Fibroblast of mammary gland (primary cell): Measurements from ENCODE around the gene COL21A1.

ENCODE experiments used
- DNase-seq: peaks from one replicate; pipeline ENCODE4 v3.0.0-alpha.2; 2010; ENCODE audit warnings: low read depth
- H3K4me3 ChIP-seq: 2 replicates; pipeline ENCODE4 v1.5.1; 2011; ENCODE audit warnings: low read depth, mild to moderate bottlenecking, low read length, moderate library complexity; ENCODE audit not compliant: control insufficient read depth
- TF ChIP-seq, protein P1 (sequence below): conservative IDR thresholded peaks from 2 replicates; pipeline ENCODE4 v1.5.1; 2011; ENCODE audit warnings: low read depth, low read length, inconsistent platforms; ENCODE audit not compliant: control insufficient read depth, insufficient read depth

Gene COL21A1

DNA sequence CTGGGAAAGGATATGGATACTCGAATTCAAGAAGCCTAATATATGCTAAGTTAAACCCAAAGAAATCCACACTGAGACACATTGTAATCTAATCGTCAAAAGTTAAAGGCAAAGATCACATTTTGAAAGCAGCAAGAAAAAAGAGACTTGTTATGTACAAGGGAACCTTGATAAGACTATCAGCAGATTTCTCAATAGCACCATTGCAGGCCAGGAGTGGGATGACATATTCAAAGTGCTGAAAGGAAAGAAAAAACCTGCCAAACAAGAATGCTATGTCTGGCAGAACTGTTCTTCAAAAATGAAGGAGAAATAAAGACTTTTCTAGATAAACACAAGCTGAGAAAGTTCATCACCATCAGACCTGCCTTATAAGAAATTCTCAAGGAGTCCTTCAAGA is 75.2 kb downstream of the COL21A1 start:
- H3K4me3 ChIP-seq = no peak overlapping the region
- TF ChIP-seq, protein P1, sequence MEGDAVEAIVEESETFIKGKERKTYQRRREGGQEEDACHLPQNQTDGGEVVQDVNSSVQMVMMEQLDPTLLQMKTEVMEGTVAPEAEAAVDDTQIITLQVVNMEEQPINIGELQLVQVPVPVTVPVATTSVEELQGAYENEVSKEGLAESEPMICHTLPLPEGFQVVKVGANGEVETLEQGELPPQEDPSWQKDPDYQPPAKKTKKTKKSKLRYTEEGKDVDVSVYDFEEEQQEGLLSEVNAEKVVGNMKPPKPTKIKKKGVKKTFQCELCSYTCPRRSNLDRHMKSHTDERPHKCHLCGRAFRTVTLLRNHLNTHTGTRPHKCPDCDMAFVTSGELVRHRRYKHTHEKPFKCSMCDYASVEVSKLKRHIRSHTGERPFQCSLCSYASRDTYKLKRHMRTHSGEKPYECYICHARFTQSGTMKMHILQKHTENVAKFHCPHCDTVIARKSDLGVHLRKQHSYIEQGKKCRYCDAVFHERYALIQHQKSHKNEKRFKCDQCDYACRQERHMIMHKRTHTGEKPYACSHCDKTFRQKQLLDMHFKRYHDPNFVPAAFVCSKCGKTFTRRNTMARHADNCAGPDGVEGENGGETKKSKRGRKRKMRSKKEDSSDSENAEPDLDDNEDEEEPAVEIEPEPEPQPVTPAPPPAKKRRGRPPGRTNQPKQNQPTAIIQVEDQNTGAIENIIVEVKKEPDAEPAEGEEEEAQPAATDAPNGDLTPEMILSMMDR = no peak
- DNase-seq = no peak

DNA sequence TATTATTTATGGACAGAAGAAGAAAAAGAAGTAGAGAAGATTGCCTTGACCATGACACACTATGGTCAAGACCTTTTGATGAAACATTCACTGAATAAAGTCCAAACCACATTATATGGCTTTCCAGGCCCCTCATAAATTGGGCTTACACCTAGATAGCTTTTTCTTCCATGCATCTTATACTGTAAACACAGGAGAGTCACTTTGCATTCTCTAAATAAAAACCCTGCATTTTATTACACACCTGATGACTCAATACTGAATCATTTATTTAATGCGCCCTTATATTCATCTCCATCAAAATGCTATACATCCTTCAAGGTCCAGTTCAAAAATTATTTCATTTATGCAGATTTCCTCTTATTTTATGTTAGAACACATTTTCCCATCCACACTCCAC is 78.0 kb downstream of the COL21A1 start:
- TF ChIP-seq, protein P1 = no peak
- DNase-seq = no peak
- no peak overlapping the region for H3K4me3 ChIP-seq

DNA sequence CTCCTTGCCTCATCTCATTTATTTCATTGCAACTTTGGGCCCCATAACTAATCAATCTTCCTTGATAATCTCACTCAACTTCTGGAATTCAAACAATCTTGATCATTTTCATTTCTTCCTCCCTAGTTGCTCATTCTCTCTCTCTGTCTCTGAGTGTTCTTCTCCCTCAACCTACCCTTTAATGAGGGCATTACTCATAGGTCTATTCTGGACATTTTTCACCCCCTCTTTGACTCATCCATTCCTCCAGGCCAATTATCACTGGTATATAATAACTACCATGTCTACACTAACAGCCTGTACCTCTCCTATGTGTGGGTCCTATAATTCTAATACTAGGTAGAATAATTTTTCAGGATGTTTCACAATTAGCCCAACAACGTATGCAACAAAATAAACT is 78.8 kb downstream of the COL21A1 start:
- H3K4me3 ChIP-seq = no peak overlapping the region
- DNase-seq = peak; percentile 35
- TF ChIP-seq, protein P1 = no peak

DNA sequence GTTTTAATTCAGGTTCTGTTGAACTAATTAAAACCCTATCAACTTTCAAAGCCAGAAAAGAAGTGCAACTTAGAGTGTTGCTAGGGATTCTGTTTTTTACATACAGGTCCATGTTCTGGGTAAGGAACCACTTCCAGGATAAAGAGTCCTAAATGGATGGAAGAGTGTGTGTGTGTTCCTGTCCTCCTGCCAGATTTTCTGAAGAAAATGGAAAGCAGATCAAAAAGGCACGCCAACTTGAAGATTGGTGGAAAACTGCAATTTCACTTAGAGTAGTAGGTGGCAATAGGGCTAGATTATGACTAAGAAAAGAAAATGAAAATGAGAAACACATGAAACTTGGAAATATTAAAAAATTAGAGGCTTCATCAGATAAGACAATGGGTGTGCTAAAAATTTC is 85.3 kb downstream of the COL21A1 start:
- DNase-seq = no peak
- TF ChIP-seq, protein P1 = no peak

DNA sequence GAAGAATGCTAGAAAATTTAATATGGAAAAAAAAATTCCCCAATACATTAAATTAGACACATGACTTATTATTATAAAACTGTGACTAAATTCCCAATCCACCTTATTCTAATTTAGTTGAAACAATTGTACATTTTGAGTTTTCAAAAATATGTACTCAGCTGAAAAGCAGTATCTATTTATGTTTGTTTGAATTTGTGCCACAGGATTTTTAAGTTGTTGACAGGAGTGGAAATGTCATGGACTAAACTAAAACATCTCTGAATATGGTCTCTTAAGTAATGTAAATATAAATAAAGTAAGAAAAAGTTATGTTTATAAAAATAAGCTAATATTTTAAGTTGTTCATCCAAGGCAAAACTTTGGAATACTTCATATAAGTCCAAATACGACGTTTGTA is 86.9 kb downstream of the COL21A1 start:
- H3K4me3 ChIP-seq = no peak overlapping the region
- no peak for DNase-seq
- TF ChIP-seq, protein P1 = no peak

More for the DNA sequence above, 85.3 kb downstream of the COL21A1 start:
- no peak overlapping the region for H3K4me3 ChIP-seq

DNA sequence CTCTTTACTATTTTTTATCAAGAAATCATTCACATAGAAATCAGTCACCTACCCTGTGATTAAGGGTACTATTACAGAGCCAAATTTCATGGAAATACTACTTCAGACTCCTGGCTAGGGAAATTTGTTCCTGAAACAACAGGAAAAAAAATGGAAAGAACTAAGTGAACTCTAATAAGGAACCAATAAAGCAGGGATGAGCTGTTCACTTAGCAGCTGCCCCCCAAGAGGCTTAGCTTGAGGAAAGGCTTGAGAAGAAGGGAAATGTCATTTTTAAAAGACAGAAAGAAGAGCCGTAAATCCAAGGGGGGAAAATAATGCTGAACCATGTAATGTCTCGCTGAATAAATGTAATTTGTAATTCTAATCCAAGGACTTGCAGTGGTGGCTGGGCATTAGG is 88.8 kb downstream of the COL21A1 start:
- no peak overlapping the region for H3K4me3 ChIP-seq
- no peak for DNase-seq
- TF ChIP-seq, protein P1 = no peak

DNA sequence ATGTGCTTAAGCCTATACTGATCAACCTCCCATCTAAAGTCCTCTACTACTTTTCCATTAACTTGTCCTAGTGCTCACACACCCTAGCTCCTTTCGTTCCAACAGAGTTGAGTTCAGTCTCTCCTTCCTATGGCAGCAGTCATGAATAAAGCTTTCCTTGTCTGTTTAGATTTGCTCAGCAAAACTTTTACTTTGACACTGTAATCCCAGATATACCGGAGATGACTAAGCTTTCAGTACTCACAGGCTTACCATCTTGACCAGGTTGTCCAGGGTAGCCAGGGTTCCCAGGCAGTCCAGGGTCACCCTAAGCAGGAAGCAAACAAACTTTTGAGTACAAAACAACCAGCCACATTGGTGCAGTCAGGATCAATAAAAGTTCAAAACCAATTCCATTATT is 90.7 kb downstream of the COL21A1 start:
- peak; percentile 30 for DNase-seq
- TF ChIP-seq, protein P1 = no peak
- no peak overlapping the region for H3K4me3 ChIP-seq
